ENCODE measurements around the gene MAP6. TPM values are rescaled to one million over a fixed set of nuclear protein-coding genes. Genes with fewer than 3 reads are reported as not detected.

MAP6 gene
- total and polyA plus RNA-seq, 10 of the 15 experiments (the other 5 are each of a cell fraction or from before 2014, with no cell fraction given), result 0.06 to 0.19 (median 0.11) TPM; not detected in 5

DNA sequence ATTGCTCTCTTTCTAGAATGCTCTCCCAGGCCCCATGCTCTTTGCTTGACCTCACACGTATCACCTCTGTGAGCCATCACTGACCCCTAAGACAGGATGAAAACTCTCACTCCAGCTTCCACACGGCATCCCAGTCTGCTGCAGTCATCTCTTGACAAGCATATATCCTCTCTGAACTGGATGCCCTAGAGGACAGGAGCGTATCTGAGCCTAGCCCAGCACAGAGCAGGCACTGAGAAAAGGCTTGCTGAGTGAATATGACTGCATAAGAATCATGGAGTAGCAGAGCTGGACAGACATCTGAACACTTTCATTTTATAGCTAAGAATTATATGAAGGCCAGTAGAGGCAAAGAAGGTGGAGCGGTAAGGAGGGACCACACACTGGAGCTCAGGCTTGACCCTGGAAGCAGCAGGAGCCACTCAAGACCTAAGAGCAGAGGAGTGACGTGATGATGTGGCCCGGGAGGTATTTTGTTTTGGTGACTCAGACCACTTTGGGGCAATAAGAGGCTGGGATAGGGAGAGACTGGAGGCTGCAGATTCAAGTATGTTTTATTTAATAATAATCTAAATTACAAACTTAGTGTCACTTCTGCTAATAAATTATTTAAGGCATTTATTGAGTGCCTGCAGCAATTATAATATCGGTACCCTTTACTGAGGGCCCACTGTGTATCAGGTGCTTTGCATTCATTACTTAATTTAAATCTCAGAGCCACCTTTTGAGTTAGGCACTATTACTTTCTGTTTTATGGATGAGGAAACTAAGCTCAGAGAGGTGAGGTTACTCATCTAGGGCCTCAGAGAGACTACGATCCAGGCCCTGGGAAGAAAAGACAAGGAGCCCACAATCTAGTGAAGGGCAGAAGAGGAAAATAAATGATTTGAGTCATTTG lies 42.6 kb downstream of the MAP6 start:
- BruUV-seq (replicated peaks), result no TSS peak
- no peaks in the 10 kb centered on the region; a peak in 1 of 4 replicates for H3K27me3 ChIP-seq (replicated peaks in 1 of 2; ENCODE audit: control insufficient read depth in 2 of 2, insufficient read depth in 2 of 2, low read length in 1 of 2)
- CTCF ChIA-PET, result interaction anchor here (1.0 kb wide), 1 partner anchor 32 kb away, joined by 3 read pairs; no protein-coding TSS in a partner anchor
- RAD21 ChIA-PET (ENCODE audit: unreplicated experiment), result no interaction called here
- 64% methylated on average over 8 of the region's 8 CpGs for WGBS (ENCODE audit: insufficient coverage, insufficient replicate concordance, low lambda C conversion rate, missing lambda C conversion rate)
- H3K36me3 ChIP-seq (ENCODE audit: control insufficient read depth in 2 of 2, insufficient read depth in 2 of 2, low read length in 1 of 2), result no peaks in the 10 kb centered on the region
- ATAC-seq (no peak), FAIRE-seq (no peak), DNase-seq (ENCODE audit: low read depth, low spot score) (no peak)
- no peak overlapping the region for H3K27ac ChIP-seq (ENCODE audit: control insufficient read depth, insufficient read depth)
- H3K4me2 ChIP-seq (ENCODE audit: control insufficient read depth, insufficient read depth), result no peak overlapping the region
- POLR2A ChIA-PET, result no interaction called here
- H2AFZ ChIP-seq (ENCODE audit: control insufficient read depth, low read depth, low read length), result no peak overlapping the region
- TF ChIP-seq YBX1 (IDR thresholded peaks at IDR 0.05) (no peak), SREBF2 (IDR thresholded peaks at IDR 0.05; ENCODE audit: low read length) (no peak), RCOR1 (conservative IDR thresholded peaks at IDR 0.05; ENCODE audit: low read depth, low read length) (no peak), CHD1 (IDR thresholded peaks at IDR 0.05; ENCODE audit: low read depth, low read length) (no peak), ZSCAN29 (IDR thresholded peaks at IDR 0.05) (no peak), MXI1 (IDR thresholded peaks at IDR 0.05; ENCODE audit: low read depth, low read length) (no peak)
- TF ChIP-seq, protein P1, sequence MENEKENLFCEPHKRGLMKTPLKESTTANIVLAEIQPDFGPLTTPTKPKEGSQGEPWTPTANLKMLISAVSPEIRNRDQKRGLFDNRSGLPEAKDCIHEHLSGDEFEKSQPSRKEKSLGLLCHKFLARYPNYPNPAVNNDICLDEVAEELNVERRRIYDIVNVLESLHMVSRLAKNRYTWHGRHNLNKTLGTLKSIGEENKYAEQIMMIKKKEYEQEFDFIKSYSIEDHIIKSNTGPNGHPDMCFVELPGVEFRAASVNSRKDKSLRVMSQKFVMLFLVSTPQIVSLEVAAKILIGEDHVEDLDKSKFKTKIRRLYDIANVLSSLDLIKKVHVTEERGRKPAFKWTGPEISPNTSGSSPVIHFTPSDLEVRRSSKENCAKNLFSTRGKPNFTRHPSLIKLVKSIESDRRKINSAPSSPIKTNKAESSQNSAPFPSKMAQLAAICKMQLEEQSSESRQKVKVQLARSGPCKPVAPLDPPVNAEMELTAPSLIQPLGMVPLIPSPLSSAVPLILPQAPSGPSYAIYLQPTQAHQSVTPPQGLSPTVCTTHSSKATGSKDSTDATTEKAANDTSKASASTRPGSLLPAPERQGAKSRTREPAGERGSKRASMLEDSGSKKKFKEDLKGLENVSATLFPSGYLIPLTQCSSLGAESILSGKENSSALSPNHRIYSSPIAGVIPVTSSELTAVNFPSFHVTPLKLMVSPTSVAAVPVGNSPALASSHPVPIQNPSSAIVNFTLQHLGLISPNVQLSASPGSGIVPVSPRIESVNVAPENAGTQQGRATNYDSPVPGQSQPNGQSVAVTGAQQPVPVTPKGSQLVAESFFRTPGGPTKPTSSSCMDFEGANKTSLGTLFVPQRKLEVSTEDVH (IDR thresholded peaks at IDR 0.05; ENCODE audit: low read depth, partially characterized antibody), result no peak
- TF ChIP-seq, protein P2, sequence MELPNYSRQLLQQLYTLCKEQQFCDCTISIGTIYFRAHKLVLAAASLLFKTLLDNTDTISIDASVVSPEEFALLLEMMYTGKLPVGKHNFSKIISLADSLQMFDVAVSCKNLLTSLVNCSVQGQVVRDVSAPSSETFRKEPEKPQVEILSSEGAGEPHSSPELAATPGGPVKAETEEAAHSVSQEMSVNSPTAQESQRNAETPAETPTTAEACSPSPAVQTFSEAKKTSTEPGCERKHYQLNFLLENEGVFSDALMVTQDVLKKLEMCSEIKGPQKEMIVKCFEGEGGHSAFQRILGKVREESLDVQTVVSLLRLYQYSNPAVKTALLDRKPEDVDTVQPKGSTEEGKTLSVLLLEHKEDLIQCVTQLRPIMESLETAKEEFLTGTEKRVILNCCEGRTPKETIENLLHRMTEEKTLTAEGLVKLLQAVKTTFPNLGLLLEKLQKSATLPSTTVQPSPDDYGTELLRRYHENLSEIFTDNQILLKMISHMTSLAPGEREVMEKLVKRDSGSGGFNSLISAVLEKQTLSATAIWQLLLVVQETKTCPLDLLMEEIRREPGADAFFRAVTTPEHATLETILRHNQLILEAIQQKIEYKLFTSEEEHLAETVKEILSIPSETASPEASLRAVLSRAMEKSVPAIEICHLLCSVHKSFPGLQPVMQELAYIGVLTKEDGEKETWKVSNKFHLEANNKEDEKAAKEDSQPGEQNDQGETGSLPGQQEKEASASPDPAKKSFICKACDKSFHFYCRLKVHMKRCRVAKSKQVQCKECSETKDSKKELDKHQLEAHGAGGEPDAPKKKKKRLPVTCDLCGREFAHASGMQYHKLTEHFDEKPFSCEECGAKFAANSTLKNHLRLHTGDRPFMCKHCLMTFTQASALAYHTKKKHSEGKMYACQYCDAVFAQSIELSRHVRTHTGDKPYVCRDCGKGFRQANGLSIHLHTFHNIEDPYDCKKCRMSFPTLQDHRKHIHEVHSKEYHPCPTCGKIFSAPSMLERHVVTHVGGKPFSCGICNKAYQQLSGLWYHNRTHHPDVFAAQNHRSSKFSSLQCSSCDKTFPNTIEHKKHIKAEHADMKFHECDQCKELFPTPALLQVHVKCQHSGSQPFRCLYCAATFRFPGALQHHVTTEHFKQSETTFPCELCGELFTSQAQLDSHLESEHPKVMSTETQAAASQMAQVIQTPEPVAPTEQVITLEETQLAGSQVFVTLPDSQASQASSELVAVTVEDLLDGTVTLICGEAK (IDR thresholded peaks at IDR 0.05; ENCODE audit: borderline replicate concordance), result no peak
- no peaks in the 10 kb centered on the region for H3K79me2 ChIP-seq (ENCODE audit: control insufficient read depth, insufficient read depth, low read length)
- no peaks in the 10 kb centered on the region for H3K4me1 ChIP-seq (ENCODE audit: control insufficient read depth, insufficient read depth, low read length)
- SMC1A ChIA-PET (ENCODE audit: uncharacterized antibody, unreplicated experiment), result interaction anchor here (0.8 kb wide), 1 partner anchor 48 kb away, joined by 3 read pairs; no protein-coding TSS in a partner anchor
- no peak overlapping the region for H3K9ac ChIP-seq (ENCODE audit: control insufficient read depth, insufficient read depth, low read length)
- no peaks in the 10 kb centered on the region for H4K20me1 ChIP-seq (ENCODE audit: control insufficient read depth, insufficient read depth)
- intact Hi-C loops (cut with micrococcal nuclease; ENCODE audit: unreplicated experiment) (no loop called here), in situ Hi-C loops (cut with MboI) (no loop called here)
- no peaks in the 10 kb centered on the region for H3K9me3 ChIP-seq (replicated peaks; ENCODE audit: control insufficient read depth, insufficient read depth, low read length)
- H3K4me3 ChIP-seq, result no peak overlapping the region

Measured in GM12878 (cell line).